Raji (cell line): ENCODE data around the gene DMXL2.

ENCODE experiments used
- POLR2A ChIP-seq: IDR thresholded peaks from 2 replicates; pipeline ENCODE4 v1.6.1; 2011; ENCODE audit warnings: low read depth, low read length, control low read depth; ENCODE audit not compliant: insufficient read depth

DMXL2 gene, protein sequence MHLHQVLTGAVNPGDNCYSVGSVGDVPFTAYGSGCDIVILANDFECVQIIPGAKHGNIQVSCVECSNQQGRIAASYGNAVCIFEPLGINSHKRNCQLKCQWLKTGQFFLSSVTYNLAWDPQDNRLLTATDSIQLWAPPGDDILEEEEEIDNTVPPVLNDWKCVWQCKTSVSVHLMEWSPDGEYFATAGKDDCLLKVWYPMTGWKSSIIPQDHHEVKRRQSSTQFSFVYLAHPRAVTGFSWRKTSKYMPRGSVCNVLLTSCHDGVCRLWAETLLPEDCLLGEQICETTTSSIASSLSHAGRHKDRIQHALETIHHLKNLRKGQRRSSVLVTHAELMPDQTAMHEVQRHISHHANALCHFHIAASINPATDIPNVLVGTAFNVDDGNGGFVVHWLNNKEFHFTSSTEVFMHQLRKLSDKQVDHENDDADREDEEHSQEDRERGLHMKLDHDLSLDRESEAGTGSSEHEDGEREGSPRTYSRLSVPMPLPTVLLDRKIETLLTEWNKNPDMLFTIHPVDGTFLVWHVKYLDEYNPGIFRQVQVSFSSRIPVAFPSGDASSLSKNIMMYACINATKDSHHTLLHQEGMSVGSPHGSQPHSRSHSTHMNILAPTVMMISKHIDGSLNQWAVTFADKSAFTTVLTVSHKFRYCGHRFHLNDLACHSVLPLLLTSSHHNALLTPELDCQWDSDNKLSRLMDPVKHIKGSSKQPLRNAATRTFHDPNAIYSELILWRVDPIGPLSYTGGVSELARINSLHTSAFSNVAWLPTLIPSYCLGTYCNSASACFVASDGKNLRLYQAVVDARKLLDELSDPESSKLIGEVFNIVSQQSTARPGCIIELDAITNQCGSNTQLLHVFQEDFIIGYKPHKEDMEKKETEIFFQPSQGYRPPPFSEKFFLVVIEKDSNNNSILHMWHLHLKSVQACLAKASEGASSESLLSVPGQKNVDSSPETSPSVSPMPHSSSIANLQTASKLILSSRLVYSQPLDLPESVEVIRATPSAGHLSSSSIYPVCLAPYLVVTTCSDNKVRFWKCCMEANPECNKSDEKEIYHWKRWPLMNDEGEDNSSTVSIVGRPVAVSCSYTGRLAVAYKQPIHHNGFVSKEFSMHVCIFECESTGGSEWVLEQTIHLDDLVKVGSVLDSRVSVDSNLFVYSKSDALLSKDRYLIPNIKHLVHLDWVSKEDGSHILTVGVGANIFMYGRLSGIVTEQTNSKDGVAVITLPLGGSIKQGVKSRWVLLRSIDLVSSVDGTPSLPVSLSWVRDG (N-terminal part only)

DNA sequence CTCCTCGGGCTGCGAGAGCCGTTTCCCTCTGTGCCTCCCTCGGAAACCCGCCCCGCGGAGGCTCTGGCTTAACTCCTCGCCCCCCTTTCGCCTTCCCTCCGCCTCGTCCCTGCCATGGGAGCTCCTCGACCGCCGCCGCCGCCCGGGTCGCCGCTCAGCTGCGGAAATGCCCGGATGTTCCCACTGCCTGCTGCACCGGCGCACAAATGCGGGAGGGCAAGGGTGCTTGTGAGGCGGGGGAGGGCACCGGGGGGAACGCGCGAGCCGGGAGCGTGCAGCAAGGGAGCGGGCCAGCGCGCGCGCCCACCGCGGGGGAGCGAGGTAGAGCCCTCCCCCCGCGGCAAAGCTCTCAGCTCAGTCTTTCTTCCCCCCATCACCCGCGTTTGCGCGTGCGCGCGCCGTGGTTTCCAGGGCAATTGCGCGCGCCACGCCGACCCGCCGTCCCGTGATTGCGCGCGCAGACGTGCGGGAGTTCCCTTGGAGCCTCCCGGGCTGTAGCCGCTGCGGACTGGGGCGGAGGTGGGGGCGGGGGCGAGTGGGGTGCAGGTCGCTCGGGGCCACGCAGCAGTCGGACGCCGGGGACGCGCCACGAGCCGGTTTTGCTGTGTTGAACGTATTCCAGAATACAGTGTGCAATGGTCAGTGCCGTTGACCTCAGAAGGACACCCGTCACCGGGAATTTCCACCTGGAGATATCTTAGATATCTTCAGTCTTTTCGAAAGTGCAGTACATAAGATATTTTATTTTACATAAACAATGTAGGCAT is at the start of gene DMXL2:
Gene DMXL2 (minus strand): TSS at position 168 of the 767 bp plus-strand sequence. CDS start 226 bp downstream, outside the sequence.
- TF ChIP-seq POLR2A: no peak

DNA sequence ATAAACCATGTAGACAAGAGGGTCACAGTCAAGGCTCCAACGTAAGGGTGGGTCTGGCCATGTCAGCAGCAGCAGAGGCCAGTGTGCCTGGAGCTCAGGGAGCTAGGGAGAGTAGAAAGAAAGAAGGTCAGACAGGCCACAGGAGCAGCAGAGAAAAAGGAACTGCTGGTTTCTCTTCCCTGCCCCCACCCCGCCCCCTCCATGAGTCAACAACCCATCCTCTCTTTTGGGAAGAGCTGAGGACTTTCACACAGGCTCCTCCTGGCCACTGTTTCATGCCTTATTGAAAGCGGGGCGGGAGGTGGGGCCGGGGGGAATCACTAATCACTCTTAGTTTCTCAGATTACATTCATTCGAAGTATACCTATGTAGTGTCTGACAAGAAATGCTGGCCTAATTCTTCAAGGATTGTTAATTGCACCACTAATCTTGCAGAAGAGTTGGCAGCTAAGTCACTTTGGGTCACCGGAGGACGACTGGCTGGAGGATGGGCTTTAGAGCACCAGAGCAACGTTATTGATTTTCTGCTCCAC is 49.6 kb upstream of the DMXL2 start:
- no peak for TF ChIP-seq POLR2A

DNA sequence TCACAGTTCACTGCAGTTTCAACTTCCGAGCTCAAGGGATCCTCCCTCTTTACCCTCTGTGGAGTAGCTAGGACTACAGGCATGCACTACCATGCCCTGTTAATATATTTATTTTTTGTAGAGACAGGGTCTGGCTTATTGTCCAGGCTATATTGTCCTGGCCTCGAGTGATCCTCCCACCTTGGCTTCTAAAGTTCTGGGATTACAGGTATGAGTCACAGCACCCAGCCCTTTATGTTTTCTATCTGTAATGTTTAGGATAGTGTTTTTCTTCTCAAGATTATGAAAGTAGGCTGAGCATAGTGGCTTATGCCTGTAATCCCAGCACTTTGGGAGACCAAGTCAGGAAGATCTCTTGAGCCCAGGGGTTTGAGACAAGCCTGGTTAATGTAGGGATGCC is 46.8 kb upstream of the DMXL2 start:
- TF ChIP-seq POLR2A: no peak

DNA sequence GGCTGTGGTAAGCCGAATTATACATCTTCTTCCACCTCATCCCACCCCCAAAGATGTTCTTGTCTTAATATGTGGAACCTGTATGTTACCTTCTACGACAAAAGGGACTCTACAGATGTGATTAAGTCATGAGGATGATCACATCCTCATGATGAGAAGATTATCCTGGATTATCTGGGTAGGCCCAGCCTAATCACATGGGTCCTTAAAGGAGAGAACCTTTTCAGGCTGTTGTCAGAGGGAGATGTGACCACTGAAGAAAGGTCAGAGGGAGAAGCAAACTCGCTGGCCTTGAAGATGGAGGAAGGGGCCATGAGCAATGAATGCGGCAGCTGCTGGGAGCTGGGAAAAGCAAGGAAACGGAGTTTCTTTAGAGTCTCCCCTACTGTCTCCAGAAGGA is 45.9 kb upstream of the DMXL2 start:
- no peak for TF ChIP-seq POLR2A

DNA sequence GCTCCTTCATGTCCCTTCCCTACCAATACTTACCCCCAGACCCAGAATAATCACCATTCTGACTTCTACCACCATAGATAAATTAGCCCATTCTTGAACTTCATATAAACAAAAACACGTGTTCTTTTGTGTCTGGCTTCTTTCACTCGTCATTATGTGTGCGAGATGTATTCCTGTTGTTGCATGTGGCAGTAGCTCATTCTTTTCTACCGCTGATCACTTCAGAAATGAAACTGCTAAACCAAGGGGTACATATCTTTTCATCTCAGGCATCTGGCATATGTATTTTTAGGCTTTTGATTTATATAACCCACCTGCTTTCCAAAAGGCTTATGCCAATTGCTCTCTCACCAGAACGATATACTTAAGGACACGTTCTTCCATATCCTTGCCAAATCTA is 44.9 kb upstream of the DMXL2 start:
- TF ChIP-seq POLR2A: no peak

DNA sequence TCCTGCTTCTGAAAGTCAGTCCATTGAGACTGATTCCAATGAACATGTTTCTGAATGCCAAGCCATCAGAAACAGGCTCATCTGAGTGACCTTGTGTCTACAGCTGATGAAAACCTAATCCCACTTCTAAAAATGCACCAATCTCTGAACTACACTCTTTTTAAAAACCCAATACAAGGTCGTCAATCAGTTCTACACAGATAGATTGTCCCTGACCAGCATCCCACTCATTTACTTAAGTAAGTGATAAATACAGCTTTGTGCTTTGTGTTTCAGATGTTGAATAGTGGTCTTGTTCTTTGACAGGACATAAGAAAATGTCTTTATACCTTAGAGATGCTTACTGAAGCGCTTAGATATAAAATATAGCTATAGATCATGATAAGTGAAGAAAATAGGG is 38.5 kb upstream of the DMXL2 start:
- TF ChIP-seq POLR2A: no peak

DNA sequence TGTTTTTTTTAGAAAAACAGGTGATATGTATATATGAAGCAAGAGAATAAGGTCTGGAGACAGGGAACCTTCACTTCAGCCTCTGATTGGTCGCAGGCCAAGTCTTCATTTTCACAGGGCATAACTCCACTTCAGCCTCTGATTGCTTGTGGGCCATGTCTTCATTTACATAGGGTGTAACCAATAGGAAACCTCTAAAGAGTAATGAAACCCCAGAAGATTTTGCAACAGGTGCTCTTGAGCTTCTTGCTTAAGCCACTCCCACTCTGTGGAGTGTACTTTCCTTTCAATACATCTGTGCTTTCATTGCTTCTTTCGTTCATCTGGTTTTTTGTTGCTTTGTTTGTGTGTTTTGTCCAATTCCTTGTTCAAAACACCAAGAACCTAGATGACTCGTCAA is 36.1 kb upstream of the DMXL2 start:
- no peak for TF ChIP-seq POLR2A

DNA sequence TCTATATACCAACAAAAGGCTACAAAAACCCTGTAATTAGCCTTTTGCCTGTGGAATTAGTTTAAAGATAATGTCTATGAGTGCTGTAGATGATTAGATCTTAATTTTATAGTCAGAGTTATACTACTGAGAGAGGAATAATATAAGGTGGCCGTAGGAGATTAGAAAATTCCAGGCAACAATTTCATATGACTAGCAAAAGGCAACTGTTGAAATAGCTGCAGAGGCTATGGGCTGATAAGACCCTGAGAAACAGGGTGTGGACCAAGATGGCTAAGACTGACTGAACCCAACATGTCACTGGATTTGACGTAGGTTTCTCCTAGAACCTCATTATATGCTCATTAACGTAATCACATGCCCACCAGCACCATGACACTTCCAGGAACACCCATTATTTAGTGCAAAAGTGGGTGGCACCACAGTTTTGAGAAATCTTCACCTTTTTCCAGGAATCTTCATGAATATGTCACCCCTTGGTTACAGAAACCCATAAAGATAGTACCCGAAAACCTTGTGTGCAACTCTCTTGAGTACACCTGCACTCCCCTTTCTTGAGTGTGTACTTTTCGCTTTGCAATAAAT is 29.6 kb upstream of the DMXL2 start:
- no peak for TF ChIP-seq POLR2A

DNA sequence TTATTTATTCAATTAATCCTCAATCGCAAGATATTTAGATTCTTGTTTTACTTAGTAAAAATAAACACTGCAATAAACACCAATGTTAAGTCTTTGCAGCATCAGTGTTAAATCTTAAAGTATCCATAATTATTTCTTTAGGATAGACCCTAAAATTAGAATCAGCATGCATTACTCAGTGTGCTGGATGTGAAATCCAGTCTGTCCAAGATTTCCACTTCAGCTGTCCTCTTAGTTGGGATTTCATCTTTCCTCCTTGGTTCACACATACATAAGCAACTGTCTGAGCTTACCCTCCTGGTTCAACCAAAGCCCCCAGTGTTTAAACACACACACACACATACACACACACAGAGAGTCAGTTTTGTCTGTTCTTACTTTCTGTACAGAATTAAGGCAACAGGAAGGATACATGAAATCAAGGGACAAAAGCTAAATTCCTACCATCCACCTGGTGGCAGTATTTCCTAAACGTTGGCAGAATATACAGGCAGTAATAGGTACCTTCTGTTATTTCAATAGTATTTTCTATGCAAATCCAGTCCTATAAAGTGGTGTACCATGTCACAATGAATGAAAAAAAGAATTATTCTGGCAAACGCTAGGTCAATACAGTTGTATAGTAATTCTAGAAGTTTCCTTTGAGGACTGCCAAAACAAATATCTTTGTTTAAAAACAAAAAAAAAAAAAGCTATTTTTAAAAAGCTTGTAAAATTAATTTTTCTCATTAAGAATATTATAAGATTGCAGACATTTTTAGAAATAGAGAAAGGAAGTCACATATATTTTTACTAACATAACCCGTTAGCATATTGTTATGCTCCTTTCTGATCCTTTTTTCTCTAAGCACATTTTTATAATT is 27.3 kb upstream of the DMXL2 start:
- no peak for TF ChIP-seq POLR2A

DNA sequence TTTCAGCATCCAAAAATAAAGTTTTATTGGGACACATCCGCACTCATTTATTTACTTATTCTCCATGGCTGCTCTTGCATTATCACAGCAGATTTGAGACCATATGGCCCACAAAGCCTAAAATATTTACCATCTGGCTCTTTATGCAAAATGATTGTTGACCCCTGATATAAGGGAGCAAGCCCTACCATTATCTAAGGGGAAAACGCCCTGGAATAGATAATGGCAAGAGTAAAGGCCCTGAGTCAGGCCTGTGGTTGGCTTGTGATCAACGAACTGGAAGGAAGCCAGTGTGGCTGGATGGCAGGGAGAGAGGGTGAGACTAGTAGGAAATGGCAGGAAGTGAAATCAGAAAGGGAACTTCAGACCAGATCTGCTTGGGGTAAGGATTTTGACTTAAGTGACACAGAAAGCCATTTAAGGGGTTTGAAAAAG is 24.6 kb upstream of the DMXL2 start:
- no peak for TF ChIP-seq POLR2A

DNA sequence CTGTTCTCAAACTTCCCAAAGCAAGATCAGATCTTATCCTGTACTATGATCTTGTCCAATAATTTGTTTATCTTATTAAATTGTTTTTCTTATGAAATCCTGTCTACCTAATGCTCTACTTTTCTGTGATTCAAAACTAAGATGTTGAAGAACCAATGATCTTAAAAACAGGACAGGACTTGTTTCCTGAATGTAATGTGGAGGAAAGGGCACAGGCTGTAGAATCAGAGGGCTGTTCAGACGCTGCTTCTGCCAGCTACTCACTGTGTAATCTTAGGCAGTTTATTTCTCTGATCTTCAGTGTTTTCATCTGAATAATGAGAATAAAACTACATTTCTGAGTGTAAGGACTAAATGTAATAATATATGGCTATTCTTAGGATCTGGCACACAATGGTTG is 20.1 kb upstream of the DMXL2 start:
- TF ChIP-seq POLR2A: no peak

DNA sequence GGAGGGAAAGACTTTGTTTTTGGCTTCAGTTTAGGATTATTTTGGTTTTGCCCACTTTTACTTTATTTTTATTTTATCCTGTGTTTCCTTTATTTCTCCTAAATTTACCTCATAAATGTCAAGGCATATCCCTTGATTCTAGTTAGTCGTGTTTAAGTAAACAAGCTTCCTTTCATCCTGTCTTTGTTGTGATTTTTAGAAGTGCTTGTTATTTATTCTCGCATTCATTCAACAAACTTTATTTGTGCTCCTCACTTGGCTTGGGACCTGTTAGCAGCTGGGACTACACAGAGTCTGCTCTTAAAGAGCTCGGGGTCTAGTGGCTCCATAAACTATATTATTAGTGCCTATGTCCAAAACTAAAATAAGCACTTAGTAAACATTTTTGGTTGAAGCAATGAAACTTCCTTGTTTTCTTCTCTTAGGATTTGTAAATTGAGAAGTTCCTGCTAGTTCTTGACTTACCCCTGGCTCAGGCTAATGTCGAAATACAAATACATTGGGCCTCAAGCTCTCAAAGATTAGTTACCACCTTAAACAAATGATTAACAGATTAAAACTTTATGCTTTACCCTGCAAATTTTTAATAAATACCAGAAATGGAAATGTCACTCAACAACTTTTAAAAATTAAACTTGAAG is 19.0 kb upstream of the DMXL2 start:
- no peak for TF ChIP-seq POLR2A
